Stimulated activated CD4-positive, alpha-beta T cell treated with anti-CD3 and anti-CD28 coated beads, Interleukin-1b, Interleukin-23, amount 100 ng/mL, for 48 hours (primary cell): ENCODE data around the gene TMEM59.
"Not testable (repeated sequence)": the region's sequence is repeated elsewhere in the genome, so short reads cannot be mapped to it uniquely, and the experiment has no call there.

Source experiments
- DNase-seq: peaks from one replicate; pipeline ENCODE4 v3.0.0-alpha.2; 2020

TMEM59 gene

GRCh38 chr1:54052431-54052933, 522 bp downstream of the TMEM59 start:
- peak; percentile 24 for DNase-seq

GRCh38 chr1:54051933-54052430, 1.0 kb downstream of the TMEM59 start:
- DNase-seq = no peak

- DNase-seq = not testable (repeated sequence)
Measured at GRCh38 chr1:54050435-54050834, 2.6 kb downstream of the TMEM59 start.

- no peak for DNase-seq
Measured at GRCh38 chr1:54047384-54048305, 5.4 kb downstream of the TMEM59 start.

- no peak for DNase-seq
Measured at GRCh38 chr1:54046671-54047383, 6.2 kb downstream of the TMEM59 start.

- no peak for DNase-seq
Measured at GRCh38 chr1:54045496-54045895, 7.5 kb downstream of the TMEM59 start.

GRCh38 chr1:54041806-54042205, 11.2 kb downstream of the TMEM59 start:
- DNase-seq = no peak

- no peak for DNase-seq
Measured at GRCh38 chr1:54037476-54037875, 15.5 kb downstream of the TMEM59 start.

- no peak for DNase-seq
Measured at GRCh38 chr1:54028306-54029251, 24.4 kb downstream of the TMEM59 start.

- DNase-seq = no peak
Measured at GRCh38 chr1:54027848-54028247, 25.2 kb downstream of the TMEM59 start.

- DNase-seq = not testable (repeated sequence)
Measured at GRCh38 chr1:54024811-54025210, 28.2 kb downstream of the TMEM59 start.

- DNase-seq = no peak
Measured at GRCh38 chr1:54024358-54024757, 28.6 kb downstream of the TMEM59 start.

GRCh38 chr1:54019562-54020176, 33.3 kb downstream of the TMEM59 start:
- DNase-seq = not testable (repeated sequence)

- DNase-seq = no peak
Measured at GRCh38 chr1:54018635-54019034, 34.4 kb downstream of the TMEM59 start.

- no peak for DNase-seq
Measured at GRCh38 chr1:54017979-54018378, 35.0 kb downstream of the TMEM59 start, which contains the start of gene LDLRAD1. Gene LDLRAD1, minus strand, starts transcription at chr1:54018186. Its CDS starts 74 bp downstream, at chr1:54018112.

GRCh38 chr1:54016343-54017282, 36.4 kb downstream of the TMEM59 start:
- no peak for DNase-seq

- DNase-seq = no peak
Measured at GRCh38 chr1:54014009-54014629, 38.9 kb downstream of the TMEM59 start.

- DNase-seq = no peak
Measured at GRCh38 chr1:54013393-54014008, 39.5 kb downstream of the TMEM59 start.

GRCh38 chr1:54012863-54013262, 40.1 kb downstream of the TMEM59 start:
- no peak for DNase-seq

GRCh38 chr1:54012008-54012325, 41.0 kb downstream of the TMEM59 start:
- DNase-seq = no peak
